MM.1S (cell line): ENCODE data around the gene C19orf25.

Experiments
- EZH2phosphoT487 ChIP-seq: fragments of 300-600 bp; sonication (generic); IDR thresholded peaks from 2 replicates; pipeline ENCODE4 v1.6.1; 2018; ENCODE audit warnings: antibody characterized with exemption, low read length
- TF ChIP-seq, protein P1 (sequence below): fragments of 300-600 bp; sonication (generic); IDR thresholded peaks from 2 replicates; pipeline ENCODE4 v1.5.1; 2016; ENCODE audit warnings: antibody characterized with exemption, low read length, mixed read lengths

DNA sequence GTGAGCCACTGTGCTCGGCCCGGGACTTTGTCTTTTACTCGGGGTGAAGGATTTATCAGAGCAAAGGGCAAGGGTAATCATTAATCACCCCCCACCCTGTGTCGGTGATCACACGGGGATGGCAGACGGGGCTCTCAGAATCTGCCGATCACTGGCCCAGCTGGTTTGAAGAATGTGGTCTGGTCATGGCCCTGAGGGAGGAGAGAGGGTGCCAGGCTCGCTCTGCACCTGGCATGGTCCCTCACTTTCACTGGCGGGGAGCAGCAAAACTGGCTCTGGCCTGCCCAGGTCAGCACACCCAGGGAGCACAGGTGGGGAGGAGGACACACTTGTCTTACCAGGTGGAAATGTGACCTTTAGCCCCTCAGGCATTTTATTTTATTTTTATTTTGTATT, 22.2 kb upstream of the C19orf25 start:
- TF ChIP-seq, protein P1, sequence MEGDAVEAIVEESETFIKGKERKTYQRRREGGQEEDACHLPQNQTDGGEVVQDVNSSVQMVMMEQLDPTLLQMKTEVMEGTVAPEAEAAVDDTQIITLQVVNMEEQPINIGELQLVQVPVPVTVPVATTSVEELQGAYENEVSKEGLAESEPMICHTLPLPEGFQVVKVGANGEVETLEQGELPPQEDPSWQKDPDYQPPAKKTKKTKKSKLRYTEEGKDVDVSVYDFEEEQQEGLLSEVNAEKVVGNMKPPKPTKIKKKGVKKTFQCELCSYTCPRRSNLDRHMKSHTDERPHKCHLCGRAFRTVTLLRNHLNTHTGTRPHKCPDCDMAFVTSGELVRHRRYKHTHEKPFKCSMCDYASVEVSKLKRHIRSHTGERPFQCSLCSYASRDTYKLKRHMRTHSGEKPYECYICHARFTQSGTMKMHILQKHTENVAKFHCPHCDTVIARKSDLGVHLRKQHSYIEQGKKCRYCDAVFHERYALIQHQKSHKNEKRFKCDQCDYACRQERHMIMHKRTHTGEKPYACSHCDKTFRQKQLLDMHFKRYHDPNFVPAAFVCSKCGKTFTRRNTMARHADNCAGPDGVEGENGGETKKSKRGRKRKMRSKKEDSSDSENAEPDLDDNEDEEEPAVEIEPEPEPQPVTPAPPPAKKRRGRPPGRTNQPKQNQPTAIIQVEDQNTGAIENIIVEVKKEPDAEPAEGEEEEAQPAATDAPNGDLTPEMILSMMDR = no peak
- no peak for TF ChIP-seq EZH2phosphoT487
